Measurements from ENCODE around the gene SPACA1.
"Not testable (repeated sequence)": the region's sequence is repeated elsewhere in the genome, so short reads cannot be mapped to it uniquely, and the experiment has no call there.

SPACA1 gene, protein sequence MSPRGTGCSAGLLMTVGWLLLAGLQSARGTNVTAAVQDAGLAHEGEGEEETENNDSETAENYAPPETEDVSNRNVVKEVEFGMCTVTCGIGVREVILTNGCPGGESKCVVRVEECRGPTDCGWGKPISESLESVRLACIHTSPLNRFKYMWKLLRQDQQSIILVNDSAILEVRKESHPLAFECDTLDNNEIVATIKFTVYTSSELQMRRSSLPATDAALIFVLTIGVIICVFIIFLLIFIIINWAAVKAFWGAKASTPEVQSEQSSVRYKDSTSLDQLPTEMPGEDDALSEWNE

DNA sequence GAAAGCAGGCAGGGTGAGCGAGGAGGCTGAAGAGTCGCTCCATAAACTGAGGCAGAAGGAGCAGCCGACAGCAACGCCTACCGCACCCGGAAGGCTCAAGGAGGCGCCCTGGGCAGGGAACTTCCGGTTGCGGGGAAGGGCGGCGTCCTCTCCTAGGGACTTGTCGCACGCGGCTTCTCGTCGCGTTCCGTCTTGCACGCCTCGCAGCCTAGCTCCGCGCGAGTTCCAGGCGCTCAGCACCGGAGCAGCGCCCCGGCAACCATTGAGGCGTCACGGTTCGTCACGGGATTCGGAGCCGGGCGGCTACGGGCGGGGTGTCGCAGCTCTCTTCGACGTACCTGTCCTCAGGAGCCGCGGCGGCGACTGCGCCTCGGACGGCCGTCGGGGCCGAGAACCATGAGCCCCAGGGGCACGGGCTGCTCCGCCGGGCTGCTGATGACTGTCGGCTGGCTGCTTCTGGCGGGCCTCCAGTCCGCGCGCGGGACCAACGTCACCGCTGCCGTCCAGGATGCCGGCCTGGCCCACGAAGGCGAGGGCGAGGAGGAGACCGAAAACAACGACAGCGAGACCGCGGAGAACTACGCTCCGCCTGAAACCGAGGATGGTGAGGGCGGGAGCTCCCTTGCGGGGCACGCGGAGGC, at the start of gene SPACA1:
Gene SPACA1, plus strand, starts transcription at position 332 of the 641 bp plus-strand sequence. Its CDS starts 65 bp downstream, at position 397.
- no peak for DNase-seq (ENCODE audit: low spot score)

DNA sequence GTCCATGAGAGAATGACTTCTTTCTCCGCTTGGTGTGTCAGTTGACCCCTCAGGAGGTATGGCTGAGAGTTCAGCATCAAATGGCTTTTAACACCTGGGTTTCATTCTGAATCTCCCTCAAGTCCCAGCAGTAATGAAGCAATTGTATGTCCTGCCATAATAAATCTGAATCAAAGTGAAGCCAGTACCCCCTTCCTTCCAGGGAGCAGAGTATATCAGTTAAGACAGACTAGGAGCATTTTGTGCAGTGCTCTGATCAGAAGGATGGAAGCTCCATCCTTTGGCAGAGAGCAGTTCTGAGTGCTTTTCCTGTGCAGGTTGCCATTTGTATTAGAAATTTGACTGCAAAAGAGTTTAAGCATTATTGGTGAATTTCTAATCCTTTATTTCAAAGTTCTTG, 46.9 kb upstream of the SPACA1 start:
- no peak for FAIRE-seq
- no peak for DNase-seq (ENCODE audit: low spot score)

More for the DNA sequence above, at the start of gene SPACA1:
- FAIRE-seq = no peak

DNA sequence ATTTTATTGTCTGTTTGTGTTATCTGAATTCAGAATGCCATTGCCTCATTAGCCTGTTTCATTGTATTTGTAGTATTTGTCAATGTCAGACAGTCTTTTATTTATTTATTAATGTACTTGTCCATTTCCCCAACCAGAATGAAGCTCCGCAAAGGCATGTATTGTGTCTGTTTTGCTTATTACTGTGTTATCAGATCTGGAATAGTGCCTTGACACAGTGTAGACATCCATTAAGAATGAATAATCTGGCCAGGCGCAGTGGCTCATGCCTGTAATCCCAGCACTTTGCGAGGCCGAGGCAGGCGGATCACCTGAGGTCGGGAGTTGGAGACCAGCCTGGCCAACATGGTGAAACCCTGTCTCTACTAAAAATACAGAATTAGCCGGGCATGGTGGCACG, 46.4 kb upstream of the SPACA1 start:
- FAIRE-seq; DNase-seq (ENCODE audit: low spot score): not testable (repeated sequence)

DNA sequence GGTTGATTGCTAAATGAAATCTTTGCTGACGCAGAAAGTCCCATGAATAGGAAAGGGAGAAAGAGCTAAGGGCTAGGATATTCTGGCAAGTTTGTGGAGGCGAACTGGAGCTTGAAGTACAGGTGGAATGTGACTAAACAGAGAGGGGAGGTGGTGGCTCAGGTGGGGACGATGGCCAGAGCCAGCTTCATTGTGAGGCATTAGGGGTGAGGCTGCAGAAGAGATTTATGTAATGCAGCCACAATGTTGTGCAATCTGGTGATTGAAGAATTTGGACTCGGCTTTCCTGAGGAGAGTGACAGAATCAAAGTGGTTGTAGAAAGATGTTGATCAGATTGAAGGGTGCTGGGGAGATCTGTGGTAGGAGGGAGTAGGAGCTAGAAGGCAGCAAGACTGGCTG, 42.9 kb upstream of the SPACA1 start:
- FAIRE-seq = no peak
- DNase-seq (ENCODE audit: low spot score) = no peak

DNA sequence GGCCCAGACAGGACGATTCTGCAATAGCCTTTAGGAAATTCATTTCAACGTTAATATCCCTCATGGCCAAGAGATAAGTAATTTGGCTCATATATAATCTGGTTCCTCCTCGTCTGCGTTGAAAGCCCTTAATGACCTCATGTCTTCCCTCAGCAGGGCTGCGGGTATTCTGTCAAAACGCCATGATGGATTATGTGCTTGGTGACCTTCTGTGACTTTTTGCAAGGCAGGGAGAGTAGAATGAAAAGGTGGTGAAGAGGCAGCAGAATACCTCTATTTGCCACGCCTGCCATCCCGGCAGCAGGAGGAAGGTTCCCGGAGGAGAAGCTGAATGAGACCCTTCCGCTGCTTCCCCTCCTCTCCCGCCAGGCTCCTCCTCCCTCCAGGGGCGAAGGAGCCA, 41.1 kb upstream of the SPACA1 start:
- no peak for FAIRE-seq

DNA sequence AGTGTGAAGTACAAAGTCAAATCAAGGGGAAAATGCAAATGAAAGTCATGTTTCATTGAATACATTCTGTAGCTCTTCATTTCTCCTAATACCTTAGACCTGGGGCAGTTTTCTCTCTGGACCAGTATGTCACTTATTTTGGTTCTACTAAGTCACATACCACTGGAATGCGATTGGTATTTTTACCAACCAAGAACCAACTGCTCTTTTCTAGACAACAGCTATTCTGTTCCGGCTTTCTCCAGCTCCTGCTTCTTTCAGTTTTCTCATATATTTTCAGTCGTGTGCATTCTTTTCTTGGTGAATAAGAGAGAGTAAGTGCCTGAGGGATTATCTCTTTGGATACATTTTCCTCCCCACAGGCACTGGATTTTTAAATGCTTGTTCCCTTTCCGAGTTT, 39.2 kb upstream of the SPACA1 start:
- FAIRE-seq (no peak), DNase-seq (ENCODE audit: low spot score) (peak; percentile 68)

More for the DNA sequence above, 41.1 kb upstream of the SPACA1 start:
- DNase-seq (ENCODE audit: low spot score) = no peak

DNA sequence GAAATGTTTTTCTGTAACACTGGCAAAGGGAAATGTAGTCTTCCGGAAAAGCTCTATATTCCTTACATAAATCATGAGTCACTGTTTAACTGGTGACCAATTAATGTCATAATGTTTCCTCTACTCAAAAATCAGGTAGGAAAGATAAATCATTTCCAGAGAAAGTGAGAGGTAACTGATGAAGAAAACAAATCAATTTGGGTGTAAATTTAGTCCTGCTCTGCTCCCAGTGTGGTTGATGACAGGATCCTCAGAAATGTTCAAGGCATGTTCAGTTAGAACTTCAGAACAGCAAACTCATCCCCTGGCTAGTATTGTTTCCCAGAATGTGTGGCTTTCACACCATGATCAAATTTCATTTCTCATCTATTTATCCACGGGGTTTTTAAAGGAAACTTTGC, 38.8 kb upstream of the SPACA1 start:
- FAIRE-seq = peak; percentile 97
- peak; percentile 81 for DNase-seq (ENCODE audit: low spot score)

DNA sequence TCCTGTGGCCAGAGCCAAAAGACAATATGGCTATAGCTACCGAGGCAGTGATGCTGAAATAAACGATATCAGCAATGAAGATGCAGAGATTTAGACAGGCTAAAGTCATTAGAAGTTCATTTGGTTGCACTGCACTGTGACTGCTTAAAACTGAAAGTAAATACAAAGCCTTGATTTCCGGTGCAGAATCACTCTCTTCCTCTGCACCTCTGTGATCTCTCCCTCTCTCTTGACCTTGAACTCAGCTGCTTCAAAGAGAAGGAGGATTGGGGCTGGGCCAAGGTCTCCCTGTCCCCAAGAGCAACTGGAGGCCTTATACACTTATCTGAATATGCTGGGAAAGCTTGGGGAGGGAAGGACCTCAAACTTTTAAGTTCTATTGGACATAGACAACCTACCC, 34.6 kb upstream of the SPACA1 start:
- DNase-seq (ENCODE audit: low spot score) (no peak), FAIRE-seq (no peak)

DNA sequence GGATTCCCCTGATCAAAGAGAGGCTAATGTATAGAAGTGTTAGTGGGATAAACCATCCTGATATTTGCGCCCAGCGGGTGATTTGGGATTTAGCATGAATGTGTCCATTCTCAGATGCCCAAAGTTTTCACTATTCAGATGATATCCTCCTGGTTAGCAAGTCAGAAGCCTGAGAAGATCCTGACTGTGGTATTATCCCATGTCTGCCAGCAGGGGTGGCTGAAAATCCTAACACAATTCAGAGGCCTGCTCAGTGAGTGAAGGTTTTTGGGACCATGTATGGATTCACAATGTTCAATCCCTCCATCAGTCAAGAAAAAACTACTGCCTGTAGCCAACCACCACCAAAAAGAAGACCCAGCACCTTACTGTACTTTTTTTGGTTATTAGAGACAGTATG, 34.1 kb upstream of the SPACA1 start:
- FAIRE-seq (no peak), DNase-seq (ENCODE audit: low spot score) (no peak)

DNA sequence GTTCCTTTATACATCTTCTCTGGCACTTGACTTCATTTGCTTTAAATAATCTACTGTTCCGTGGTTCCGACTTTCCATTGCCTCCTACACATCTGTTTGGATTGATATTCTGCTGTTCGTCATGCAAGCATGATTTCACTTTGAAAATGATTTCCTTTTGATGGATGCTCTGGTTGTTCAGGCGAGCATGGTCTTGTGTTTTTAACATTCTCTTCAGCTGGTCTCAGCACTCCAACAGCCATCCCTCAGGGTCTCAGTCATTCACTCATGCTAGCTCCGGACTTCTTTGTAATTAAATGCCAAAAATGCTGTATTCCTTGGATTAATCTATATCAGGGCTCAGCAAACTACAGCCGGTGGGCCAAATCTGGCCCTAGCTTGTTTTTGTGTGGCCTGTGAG, 27.2 kb upstream of the SPACA1 start:
- no peak for DNase-seq (ENCODE audit: low spot score)
- no peak for FAIRE-seq

DNA sequence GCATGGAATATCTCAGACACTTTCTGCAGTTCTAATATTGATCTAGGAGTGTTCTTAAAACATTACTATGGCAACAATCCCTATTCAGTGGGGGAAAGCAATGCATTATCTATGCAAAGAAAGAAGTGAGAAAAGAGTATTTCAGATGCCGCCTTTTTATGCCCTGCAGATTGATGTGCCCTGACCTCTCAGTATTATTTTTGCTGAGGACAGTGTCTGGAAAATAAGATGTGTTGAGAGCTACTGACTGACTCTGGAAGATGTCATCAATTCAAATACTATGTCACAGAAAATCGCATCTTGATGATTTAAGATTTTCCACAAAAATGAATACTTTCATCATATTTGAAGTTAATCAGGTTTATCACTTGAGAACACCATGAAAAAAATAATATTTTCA, 22.9 kb upstream of the SPACA1 start:
- no peak for FAIRE-seq

DNA sequence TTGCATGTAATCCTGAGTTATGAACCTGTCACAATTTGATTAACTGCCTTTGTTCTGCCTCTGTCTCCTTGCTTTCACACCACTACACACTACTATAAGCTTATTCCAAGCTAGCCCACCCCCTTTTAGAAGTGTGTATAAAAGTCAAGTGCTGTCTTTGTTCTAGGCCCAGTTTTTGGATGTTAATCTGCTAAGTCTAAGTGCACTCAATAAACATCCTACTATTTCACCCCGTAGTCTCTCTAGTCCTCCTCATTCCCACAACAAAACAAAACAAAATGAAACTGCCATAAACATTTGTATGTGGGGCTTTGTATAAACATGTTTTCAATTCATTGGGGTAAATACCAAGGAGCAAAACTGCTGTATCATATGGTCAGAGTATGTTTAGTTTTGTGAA, 16.1 kb upstream of the SPACA1 start:
- no peak for FAIRE-seq

More for the DNA sequence above, 22.9 kb upstream of the SPACA1 start:
- DNase-seq (ENCODE audit: low spot score) = no peak

DNA sequence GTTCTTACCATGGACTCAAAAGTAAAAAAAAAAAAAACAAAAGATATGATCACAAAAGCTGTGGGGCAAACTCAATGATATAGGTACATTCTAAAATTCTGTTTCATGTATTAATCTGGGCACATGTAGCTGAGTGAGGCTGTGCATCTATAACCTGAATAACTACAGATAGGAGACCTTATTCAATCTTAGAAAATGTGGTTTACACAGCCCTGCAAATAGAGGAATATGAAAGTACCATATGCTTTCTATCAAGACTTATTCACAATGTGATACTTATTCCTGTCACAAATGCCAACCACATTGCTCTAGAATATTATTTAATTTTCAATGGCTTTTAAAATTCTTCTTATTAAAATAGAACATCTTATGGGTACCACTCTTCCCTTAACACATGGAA, 3.1 kb upstream of the SPACA1 start:
- no peak for FAIRE-seq
- DNase-seq (ENCODE audit: low spot score) = no peak

More for the DNA sequence above, 16.1 kb upstream of the SPACA1 start:
- no peak for DNase-seq (ENCODE audit: low spot score)

DNA sequence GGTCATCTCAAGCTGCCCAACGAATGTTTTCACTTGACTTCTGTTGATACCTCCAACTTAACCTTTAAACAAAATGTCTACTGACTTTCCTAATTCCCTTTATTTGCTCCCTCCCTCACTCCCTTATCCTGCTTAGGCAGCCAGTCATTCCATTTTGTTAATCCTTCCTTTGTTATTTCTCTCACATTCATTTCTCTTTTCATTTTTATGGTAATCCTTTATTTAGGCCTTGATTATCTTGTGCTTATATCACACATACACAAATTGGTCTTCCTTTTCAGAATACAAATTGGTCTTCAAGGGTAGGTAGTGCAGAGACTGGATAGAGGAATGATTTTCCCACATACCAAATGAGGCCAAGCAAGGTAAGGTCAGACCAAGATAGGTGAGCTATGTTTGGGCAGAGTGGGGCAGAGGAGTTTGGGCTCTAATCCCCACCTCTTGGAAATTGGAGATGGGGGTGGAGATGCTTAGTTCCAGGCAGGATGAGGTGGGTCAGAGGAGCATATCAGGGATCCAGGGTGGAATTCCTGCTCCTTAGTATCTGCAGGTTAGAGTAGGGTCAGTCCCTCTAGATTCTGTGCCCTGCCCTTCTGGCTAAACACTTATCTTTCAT, 2.0 kb upstream of the SPACA1 start:
- DNase-seq (ENCODE audit: low spot score) (no peak), FAIRE-seq (no peak)

DNA sequence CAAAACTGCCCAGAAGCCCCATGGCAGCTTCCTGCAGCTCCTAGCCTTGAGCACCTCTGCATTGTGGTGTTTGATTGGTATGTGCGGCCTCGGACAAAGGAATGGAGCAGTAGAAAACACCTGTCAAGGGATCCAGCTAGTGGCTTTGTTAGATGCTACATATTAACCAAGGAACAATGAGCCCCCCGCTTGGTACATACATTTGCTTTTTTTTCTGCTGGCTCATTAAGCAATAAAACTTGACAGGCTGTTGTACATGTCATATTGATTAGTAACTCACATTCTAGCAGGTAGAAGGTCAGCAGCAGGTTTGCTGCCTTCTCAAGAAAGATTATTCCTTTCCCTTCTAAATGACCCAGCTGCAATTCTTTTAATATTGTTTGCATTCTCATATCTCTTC, 937 bp downstream of the SPACA1 start:
- DNase-seq (ENCODE audit: low spot score) (no peak), FAIRE-seq (no peak)

DNA sequence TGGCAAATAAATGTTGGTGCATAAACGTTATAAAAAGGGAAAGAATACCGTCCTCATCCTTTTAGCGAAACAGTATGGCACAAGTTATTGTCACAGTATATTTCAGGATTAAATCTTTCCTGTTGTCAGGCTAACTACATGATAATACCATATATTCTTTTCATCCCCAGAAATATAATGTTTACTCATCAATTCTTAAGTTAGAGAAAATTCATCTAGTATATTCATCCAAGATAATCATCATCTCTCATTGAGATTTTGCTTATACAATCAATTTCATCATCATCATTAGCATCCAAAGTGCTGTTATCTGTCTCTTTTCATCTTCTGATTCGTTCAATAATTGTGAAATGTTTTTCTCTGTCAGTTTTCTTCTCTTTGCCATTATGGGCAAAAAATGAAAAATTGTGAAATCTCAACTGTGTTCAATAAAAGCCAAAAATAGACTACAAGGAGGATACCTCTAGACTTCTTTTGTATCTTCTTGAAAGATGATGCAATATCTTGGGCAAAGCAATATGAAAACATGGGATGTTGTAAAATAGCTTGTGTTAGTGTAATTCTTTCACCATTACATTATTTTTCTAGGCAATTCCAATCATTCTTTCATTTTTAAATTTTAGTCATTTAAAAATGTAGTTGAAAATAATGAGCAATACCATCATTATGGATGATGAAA, 2.6 kb downstream of the SPACA1 start:
- FAIRE-seq = no peak
- no peak for DNase-seq (ENCODE audit: low spot score)

DNA sequence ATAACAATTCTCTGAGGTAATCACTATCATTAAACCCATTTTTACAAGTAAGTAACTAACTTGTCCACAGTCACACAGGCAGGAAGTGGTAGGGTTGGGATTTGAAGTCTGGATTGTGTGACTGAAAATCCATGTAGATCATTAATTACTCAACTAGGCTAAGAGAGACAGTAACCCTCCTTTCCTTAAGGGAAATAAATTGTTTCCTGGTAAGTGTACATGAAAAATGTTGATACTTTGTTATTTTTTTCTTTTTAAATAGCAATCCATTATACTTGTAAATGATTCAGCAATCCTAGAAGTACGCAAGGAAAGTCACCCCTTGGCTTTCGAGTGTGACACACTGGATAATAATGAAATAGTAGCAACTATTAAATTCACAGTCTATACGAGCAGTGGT, 11.6 kb downstream of the SPACA1 start:
- DNase-seq (ENCODE audit: low spot score) (no peak), FAIRE-seq (no peak)

DNA sequence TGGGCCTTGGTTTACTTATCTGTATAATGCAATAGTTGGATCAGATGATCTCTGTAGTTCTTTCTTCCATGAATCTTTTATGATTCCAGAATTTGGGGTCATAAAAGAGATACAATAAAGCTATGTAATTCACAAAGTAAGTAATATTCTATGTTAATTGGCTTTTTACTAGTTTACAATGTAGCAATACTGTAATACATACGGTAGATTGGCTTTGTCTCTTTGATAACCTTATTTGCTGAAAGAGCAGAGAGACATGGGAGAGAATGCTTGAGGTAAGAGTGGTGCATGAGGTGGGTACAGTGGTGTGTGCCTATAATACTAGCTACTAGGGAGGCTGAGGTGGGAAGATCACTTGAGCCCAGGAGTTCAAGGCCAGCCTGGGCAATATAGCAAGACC, 14.7 kb downstream of the SPACA1 start:
- no peak for DNase-seq (ENCODE audit: low spot score)
- FAIRE-seq = no peak

DNA sequence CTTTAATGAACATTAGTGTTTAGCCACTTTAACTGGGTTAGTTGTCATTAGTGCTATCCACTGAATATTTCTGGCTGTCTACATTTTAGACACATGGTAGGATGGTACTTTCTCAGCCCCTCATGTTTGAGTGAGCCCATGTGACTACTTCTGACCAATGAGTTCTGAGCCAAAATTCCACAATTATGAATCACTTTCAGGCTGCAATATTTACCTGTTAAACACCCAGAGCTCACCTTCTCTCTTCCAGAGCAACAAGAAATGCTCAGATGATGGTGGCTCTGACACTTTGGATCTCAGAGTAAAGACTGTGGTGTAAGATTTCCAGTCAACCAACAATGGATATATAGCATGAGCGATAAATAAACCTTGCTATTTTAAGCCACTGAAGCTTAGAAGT, 24.8 kb downstream of the SPACA1 start:
- FAIRE-seq = no peak
- DNase-seq (ENCODE audit: low spot score) = no peak

DNA sequence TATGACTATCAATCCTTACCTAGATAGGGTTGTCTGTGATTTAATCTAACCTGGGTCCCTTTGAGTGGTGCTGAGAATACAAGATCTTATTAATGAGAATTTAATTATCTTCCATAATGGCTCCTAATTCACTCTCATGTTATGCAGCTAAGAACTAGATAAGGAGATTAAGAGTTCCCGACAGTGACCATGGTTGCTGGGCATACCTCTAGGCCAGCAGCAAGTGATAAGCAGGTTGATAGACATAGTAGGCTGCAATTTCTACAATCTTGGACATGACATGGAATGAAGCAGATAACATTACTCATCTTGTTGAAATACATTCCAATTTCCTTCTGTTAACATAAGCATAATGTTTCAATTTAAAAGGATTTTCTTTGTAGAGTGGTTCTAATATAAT, 27.1 kb downstream of the SPACA1 start:
- FAIRE-seq (no peak), DNase-seq (ENCODE audit: low spot score) (no peak)

DNA sequence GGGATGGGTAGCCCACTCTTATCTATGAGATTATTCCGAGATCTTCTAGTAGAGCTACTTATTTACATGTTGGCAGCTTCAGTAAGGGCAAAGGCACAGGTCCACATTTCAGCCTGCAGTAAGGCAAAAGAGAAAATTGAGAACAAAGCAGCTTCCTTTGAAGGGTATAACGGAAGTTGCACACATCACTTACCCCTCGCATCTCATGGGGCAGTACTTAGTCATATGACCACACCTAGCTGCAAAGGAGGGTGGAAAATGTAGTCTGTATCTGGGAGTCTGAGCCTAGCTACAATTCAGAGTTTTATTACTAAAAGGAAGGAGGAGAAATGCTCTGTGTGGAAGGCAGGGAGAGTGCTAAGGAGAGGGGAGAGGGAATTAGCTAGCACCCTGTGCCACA, 29.7 kb downstream of the SPACA1 start:
- no peak for DNase-seq (ENCODE audit: low spot score)
- no peak for FAIRE-seq

DNA sequence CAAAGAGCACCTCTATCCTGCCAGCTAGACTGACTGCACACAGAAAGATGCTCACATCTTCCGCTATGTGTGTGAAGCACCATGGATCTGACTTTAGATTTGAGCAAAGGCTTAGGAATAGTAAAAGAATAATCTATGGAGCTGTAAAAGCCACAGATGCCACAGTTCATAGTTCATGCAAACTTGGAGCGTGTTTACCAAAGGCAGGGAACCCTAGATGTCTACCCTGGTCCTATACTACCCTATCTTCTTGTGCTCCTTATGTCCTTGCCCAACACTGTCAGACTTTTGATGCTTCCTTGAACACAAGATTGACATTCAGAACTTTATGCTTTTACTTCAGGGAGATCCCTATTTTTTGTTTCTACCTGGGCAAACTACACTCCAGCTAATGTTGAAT, 39.2 kb downstream of the SPACA1 start:
- DNase-seq (ENCODE audit: low spot score) (no peak), FAIRE-seq (no peak)
